ENCODE data around the gene CST6. TPM values are rescaled to one million over a fixed set of nuclear protein-coding genes. Genes with fewer than 3 reads are reported as not detected.

CST6 gene
- total and polyA plus RNA-seq, 2 of the 13 experiments (the other 11 are each of a cell fraction or from before 2014, with no cell fraction given), result not detected

DNA sequence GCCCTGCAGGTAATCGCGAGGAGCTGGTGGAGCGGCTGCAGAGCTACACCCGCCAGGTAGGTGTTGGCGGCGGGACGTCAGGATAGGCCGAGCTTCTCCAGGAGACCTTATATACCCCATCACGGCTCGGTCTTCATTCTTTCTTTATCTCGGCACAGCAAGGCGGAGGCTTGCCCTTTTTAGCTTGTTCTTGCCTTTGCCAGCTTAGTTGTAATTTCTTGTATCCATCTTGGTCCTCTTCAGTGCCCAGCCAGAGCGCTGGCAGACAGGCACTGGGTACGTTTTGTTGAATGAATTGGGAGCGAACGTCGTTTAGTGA, 40.8 kb downstream of the CST6 start (continued):
- TF ChIP-seq, protein P1, sequence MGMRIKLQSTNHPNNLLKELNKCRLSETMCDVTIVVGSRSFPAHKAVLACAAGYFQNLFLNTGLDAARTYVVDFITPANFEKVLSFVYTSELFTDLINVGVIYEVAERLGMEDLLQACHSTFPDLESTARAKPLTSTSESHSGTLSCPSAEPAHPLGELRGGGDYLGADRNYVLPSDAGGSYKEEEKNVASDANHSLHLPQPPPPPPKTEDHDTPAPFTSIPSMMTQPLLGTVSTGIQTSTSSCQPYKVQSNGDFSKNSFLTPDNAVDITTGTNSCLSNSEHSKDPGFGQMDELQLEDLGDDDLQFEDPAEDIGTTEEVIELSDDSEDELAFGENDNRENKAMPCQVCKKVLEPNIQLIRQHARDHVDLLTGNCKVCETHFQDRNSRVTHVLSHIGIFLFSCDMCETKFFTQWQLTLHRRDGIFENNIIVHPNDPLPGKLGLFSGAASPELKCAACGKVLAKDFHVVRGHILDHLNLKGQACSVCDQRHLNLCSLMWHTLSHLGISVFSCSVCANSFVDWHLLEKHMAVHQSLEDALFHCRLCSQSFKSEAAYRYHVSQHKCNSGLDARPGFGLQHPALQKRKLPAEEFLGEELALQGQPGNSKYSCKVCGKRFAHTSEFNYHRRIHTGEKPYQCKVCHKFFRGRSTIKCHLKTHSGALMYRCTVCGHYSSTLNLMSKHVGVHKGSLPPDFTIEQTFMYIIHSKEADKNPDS (CRISPR knock-in tag; IDR thresholded peaks at IDR 0.05), result 0 out of 2 replicates have a peak, but pooled peaks have one; percentile 20
- TF ChIP-seq ZFYVE20 (CRISPR knock-in tag; IDR thresholded peaks at IDR 0.05; ENCODE audit: borderline replicate concordance, low read depth) (no peak), ZNF317 (CRISPR knock-in tag; IDR thresholded peaks at IDR 0.05) (0 out of 2 replicates have a peak, but pooled peaks have one; percentile 18), ZNF441 (CRISPR knock-in tag; IDR thresholded peaks at IDR 0.05; ENCODE audit: borderline replicate concordance) (no peak), MYC (CRISPR knock-in tag; IDR thresholded peaks at IDR 0.05; ENCODE audit: borderline replicate concordance) (0 out of 2 replicates have a peak, but pooled peaks have one; percentile 1), SETDB1 (CRISPR knock-in tag; IDR thresholded peaks at IDR 0.05; ENCODE audit: borderline replicate concordance) (no peak), ZNF749 (CRISPR knock-in tag; IDR thresholded peaks at IDR 0.05; ENCODE audit: borderline replicate concordance) (no peak), SATB2 (CRISPR knock-in tag; IDR thresholded peaks at IDR 0.05) (0 out of 2 replicates have a peak, but pooled peaks have one; percentile 35), ZNF17 (CRISPR knock-in tag; IDR thresholded peaks at IDR 0.05) (no peak), ZNF264 (CRISPR knock-in tag; IDR thresholded peaks at IDR 0.05) (no peak), FOXO1 (CRISPR knock-in tag; IDR thresholded peaks at IDR 0.05) (0 out of 2 replicates have a peak, but pooled peaks have one; percentile 1), SOX6 (IDR thresholded peaks at IDR 0.05) (no peak), SOX6 (CRISPR knock-in tag; IDR thresholded peaks at IDR 0.05) (no peak), ZNF781 (CRISPR knock-in tag; IDR thresholded peaks at IDR 0.05; ENCODE audit: borderline replicate concordance, not compliant biosample characterization) (peak; percentile 9), ZNF607 (CRISPR knock-in tag; IDR thresholded peaks at IDR 0.05; ENCODE audit: borderline replicate concordance) (0 out of 2 replicates have a peak, but pooled peaks have one; percentile 10), POLR2AphosphoS5 (IDR thresholded peaks at IDR 0.05; ENCODE audit: low read depth, low read length) (no peak; the same call in 1 of the 2 replicates), RCOR2 (CRISPR knock-in tag; IDR thresholded peaks at IDR 0.05) (no peak), ZNF260 (CRISPR knock-in tag; IDR thresholded peaks at IDR 0.05; ENCODE audit: borderline replicate concordance, low read depth) (no peak)
- TF ChIP-seq, protein P2, sequence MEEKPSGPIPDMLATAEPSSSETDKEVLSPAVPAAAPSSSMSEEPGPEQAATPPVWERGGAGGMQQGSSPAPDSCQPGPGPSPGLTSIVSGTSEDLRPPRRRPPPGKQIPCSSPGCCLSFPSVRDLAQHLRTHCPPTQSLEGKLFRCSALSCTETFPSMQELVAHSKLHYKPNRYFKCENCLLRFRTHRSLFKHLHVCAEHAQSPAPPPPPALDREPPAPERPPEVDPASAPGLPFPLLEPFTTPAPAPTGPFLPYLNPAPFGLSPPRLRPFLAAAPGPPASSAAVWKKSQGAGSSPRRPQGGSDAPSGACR (CRISPR knock-in tag; IDR thresholded peaks at IDR 0.05), result no peak
- TF ChIP-seq, protein P3, sequence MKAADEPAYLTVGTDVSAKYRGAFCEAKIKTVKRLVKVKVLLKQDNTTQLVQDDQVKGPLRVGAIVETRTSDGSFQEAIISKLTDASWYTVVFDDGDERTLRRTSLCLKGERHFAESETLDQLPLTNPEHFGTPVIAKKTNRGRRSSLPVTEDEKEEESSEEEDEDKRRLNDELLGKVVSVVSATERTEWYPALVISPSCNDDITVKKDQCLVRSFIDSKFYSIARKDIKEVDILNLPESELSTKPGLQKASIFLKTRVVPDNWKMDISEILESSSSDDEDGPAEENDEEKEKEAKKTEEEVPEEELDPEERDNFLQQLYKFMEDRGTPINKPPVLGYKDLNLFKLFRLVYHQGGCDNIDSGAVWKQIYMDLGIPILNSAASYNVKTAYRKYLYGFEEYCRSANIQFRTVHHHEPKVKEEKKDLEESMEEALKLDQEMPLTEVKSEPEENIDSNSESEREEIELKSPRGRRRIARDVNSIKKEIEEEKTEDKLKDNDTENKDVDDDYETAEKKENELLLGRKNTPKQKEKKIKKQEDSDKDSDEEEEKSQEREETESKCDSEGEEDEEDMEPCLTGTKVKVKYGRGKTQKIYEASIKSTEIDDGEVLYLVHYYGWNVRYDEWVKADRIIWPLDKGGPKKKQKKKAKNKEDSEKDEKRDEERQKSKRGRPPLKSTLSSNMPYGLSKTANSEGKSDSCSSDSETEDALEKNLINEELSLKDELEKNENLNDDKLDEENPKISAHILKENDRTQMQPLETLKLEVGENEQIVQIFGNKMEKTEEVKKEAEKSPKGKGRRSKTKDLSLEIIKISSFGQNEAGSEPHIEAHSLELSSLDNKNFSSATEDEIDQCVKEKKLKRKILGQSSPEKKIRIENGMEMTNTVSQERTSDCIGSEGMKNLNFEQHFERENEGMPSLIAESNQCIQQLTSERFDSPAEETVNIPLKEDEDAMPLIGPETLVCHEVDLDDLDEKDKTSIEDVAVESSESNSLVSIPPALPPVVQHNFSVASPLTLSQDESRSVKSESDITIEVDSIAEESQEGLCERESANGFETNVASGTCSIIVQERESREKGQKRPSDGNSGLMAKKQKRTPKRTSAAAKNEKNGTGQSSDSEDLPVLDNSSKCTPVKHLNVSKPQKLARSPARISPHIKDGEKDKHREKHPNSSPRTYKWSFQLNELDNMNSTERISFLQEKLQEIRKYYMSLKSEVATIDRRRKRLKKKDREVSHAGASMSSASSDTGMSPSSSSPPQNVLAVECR (CRISPR knock-in tag; IDR thresholded peaks at IDR 0.05; ENCODE audit: borderline replicate concordance), result peak; percentile 6; the same call in 1 of the 2 replicates
- TF ChIP-seq, protein P4, sequence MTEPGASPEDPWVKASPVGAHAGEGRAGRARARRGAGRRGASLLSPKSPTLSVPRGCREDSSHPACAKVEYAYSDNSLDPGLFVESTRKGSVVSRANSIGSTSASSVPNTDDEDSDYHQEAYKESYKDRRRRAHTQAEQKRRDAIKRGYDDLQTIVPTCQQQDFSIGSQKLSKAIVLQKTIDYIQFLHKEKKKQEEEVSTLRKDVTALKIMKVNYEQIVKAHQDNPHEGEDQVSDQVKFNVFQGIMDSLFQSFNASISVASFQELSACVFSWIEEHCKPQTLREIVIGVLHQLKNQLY (CRISPR knock-in tag; IDR thresholded peaks at IDR 0.05), result no peak
- TF ChIP-seq, protein P5, sequence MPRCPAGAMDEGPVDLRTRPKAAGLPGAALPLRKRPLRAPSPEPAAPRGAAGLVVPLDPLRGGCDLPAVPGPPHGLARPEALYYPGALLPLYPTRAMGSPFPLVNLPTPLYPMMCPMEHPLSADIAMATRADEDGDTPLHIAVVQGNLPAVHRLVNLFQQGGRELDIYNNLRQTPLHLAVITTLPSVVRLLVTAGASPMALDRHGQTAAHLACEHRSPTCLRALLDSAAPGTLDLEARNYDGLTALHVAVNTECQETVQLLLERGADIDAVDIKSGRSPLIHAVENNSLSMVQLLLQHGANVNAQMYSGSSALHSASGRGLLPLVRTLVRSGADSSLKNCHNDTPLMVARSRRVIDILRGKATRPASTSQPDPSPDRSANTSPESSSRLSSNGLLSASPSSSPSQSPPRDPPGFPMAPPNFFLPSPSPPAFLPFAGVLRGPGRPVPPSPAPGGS (CRISPR knock-in tag; IDR thresholded peaks at IDR 0.05), result 0 out of 2 replicates have a peak, but pooled peaks have one; percentile 3

Data from HepG2 (cell line).